PC-3 (cell line): Measurements from ENCODE around the gene BORCS5. TPM values are rescaled to one million over a fixed set of nuclear protein-coding genes. Genes with fewer than 3 reads are reported as not detected.
A peak's percentile ranks its signal among the peaks of the same experiment; 100 is the strongest.

Source experiments
- ATAC-seq: fragments of 200-7000 bp; cut with Tn5 transposase; 2 replicates; pipeline ENCODE4 v1.9.1; 2020; ENCODE audit warnings: mild to moderate bottlenecking, moderate library complexity
- BruUV-seq: library from RNA; stranded (reverse); fragments of 400-500 nt; replicated peaks from 2 replicates; lab custom pipeline; 2021; lab: Mats Ljungman, UMichigan
- CTCF ChIA-PET: fragments of 300-600 bp; sonication (Branson Sonifier 250); formaldehyde crosslinking; loops from one replicate; lab custom pipeline; 2022; ENCODE audit warnings: antibody characterized with exemption; lab: Charles Lee
- POLR2A ChIA-PET: fragments of 300-600 bp; sonication (Branson Sonifier 250); formaldehyde crosslinking; loops from one replicate; lab custom pipeline; 2022; ENCODE audit warnings: antibody characterized with exemption; ENCODE audit not compliant: unreplicated experiment; lab: Charles Lee
- DNase-seq: peaks from one replicate; pipeline ENCODE4 v3.0.0-alpha.2; 2015
- H2AFZ ChIP-seq: fragments of 300-600 bp; sonication (generic); 2 replicates; pipeline ENCODE4 v1.6.0; 2016; ENCODE audit warnings: antibody characterized with exemption, low read length
- H3F3A ChIP-seq: fragments of 300-600 bp; sonication (generic); one replicate; pipeline ENCODE4 v1.6.0; 2017; ENCODE audit warnings: antibody characterized with exemption, low read length, control low read depth, mild to moderate bottlenecking; ENCODE audit not compliant: unreplicated experiment
- H3K27ac ChIP-seq: fragments of 300-600 bp; sonication (generic); 2 replicates; pipeline ENCODE4 v1.5.1; 2016; ENCODE audit warnings: mild to moderate bottlenecking, low read length
- H3K27me3 ChIP-seq: fragments of 300-600 bp; sonication (generic); 2 replicates; pipeline ENCODE4 v1.6.1; 2016; ENCODE audit warnings: low read length, mixed read lengths
- H3K36me3 ChIP-seq: fragments of 300-600 bp; sonication (generic); 2 replicates; pipeline ENCODE4 v1.6.1; 2016; ENCODE audit warnings: low read depth, mixed run types, low read length, mixed read lengths
- H3K4me1 ChIP-seq: fragments of 300-600 bp; sonication (generic); 2 replicates; pipeline ENCODE4 v1.5.1; 2016; ENCODE audit warnings: low read length; ENCODE audit not compliant: insufficient read depth
- H3K4me2 ChIP-seq: fragments of 300-600 bp; sonication (generic); 2 replicates; pipeline ENCODE4 v1.6.0; 2016; ENCODE audit warnings: low read length
- H3K4me3 ChIP-seq: fragments of 300-600 bp; sonication (generic); 2 replicates; pipeline ENCODE4 v1.5.1; 2016; ENCODE audit warnings: mild to moderate bottlenecking, low read length, mixed read lengths
- H3K79me2 ChIP-seq: fragments of 300-600 bp; sonication (generic); 2 replicates; pipeline ENCODE4 v1.6.1; 2017; ENCODE audit warnings: low read length, mixed read lengths
- H3K9ac ChIP-seq: fragments of 300-600 bp; sonication (generic); 2 replicates; pipeline ENCODE4 v1.6.0; 2016; ENCODE audit warnings: mild to moderate bottlenecking, low read length
- H3K9me2 ChIP-seq: fragments of 300-600 bp; sonication (generic); replicated peaks from 2 replicates; pipeline ENCODE4 v1.6.1; 2016; ENCODE audit warnings: mixed run types, low read length, mixed read lengths
- H3K9me3 ChIP-seq: fragments of 300-600 bp; sonication (generic); 2 replicates; pipeline ENCODE4 v1.6.1; 2016; ENCODE audit warnings: low read length, mixed read lengths
- H4K20me1 ChIP-seq: fragments of 300-600 bp; sonication (generic); 2 replicates; pipeline ENCODE4 v1.6.1; 2016; ENCODE audit warnings: low read length, mixed read lengths
- EZH2 ChIP-seq: fragments of 300-600 bp; sonication (generic); IDR thresholded peaks from one replicate; pipeline ENCODE4 v1.6.1; 2017; ENCODE audit warnings: antibody characterized with exemption, mild to moderate bottlenecking, low read length; ENCODE audit not compliant: unreplicated experiment
- EZH2phosphoT487 ChIP-seq: fragments of 300-600 bp; sonication (generic); IDR thresholded peaks from 2 replicates; pipeline ENCODE4 v1.6.1; 2018; ENCODE audit warnings: mild to moderate bottlenecking, antibody characterized with exemption, low read length, borderline replicate concordance
- intact Hi-C: fragments of 100-400 bp; cut with micrococcal nuclease; formaldehyde crosslinking; loops from 2 replicates; pipeline ENCODE4 v1.9.0; 2023
- total RNA-seq: library from RNA; depleted of rRNA; stranded (reverse); fragments of >200 nt; gene quantifications from 2 replicates; pipeline ENCODE4 v1.2.3, GENCODE V29; 2014
- TF ChIP-seq, protein P1 (sequence below): fragments of 300-600 bp; sonication (generic); conservative IDR thresholded peaks from 2 replicates; pipeline ENCODE4 v1.5.1; 2017; ENCODE audit warnings: antibody characterized with exemption, low read depth, mild to moderate bottlenecking, low read length

The BORCS5 gene
- total RNA-seq, 1 experiment from 2014 or later: 2.3 TPM

DNA sequence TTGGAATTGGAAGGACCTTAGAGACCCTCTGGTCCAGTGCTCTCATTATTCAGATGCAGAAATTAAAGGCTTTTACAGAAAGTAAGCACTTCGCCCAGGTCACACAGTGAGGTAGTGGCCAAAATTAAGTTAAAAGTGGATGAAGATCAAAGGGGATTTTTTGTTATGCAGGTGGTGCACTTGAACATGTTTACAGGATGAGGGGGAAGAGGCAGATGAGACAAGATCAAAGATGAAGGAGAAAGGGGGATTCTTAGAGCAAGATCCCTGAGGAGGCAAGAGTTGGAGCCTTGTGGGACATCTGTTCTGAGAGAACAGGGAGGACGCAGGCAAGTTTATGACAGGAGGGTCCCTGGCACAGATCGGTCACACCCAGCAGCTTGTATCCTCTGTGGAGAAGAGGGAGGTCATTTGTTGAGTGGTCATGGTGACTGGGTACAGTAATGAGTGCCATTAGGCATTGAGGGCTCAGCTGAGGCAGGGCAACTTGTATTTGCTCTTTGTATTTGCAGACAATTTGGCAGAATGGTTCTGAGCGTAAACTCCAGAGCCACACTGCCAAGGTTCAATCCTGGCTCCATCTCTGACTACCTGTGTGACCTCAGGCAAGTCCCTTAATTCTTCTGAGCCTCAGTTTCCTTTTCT is 84.0 kb downstream of the BORCS5 start:
- H3K36me3 ChIP-seq: peaks cover 16% of the 10 kb centered on the region
- ATAC-seq (no peak), DNase-seq (no peak)
- peaks cover 7% of the 10 kb centered on the region; the same call in 1 of the 2 replicates for H3K9me3 ChIP-seq
- TF ChIP-seq EZH2phosphoT487: no peak
- TF ChIP-seq, protein P1, sequence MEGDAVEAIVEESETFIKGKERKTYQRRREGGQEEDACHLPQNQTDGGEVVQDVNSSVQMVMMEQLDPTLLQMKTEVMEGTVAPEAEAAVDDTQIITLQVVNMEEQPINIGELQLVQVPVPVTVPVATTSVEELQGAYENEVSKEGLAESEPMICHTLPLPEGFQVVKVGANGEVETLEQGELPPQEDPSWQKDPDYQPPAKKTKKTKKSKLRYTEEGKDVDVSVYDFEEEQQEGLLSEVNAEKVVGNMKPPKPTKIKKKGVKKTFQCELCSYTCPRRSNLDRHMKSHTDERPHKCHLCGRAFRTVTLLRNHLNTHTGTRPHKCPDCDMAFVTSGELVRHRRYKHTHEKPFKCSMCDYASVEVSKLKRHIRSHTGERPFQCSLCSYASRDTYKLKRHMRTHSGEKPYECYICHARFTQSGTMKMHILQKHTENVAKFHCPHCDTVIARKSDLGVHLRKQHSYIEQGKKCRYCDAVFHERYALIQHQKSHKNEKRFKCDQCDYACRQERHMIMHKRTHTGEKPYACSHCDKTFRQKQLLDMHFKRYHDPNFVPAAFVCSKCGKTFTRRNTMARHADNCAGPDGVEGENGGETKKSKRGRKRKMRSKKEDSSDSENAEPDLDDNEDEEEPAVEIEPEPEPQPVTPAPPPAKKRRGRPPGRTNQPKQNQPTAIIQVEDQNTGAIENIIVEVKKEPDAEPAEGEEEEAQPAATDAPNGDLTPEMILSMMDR: no peak
- no peak for TF ChIP-seq EZH2
- peaks cover 42% of the 10 kb centered on the region for H3K4me1 ChIP-seq
- no peaks in the 10 kb centered on the region for H3K79me2 ChIP-seq
- H3K4me3 ChIP-seq: no peak overlapping the region
- ChIA-PET POLR2A (no interaction called here), CTCF (no interaction called here)
- BruUV-seq: no TSS peak
- H4K20me1 ChIP-seq: no peaks in the 10 kb centered on the region
- H2AFZ ChIP-seq: no peak overlapping the region
- H3K27ac ChIP-seq: peak overlapping the region; percentile 92; the same call in 1 of the 2 replicates
- no peak overlapping the region for H3K4me2 ChIP-seq
- H3K9ac ChIP-seq: no peak overlapping the region
- H3K9me2 ChIP-seq: no peaks in the 10 kb centered on the region
- no peaks in the 10 kb centered on the region for H3F3A ChIP-seq
- intact Hi-C loops: loop anchor here (10.0 kb wide), 1 partner anchor 124 kb away; the partner anchor contains the start of gene DUSP16
- H3K27me3 ChIP-seq: no peaks in the 10 kb centered on the region

DNA sequence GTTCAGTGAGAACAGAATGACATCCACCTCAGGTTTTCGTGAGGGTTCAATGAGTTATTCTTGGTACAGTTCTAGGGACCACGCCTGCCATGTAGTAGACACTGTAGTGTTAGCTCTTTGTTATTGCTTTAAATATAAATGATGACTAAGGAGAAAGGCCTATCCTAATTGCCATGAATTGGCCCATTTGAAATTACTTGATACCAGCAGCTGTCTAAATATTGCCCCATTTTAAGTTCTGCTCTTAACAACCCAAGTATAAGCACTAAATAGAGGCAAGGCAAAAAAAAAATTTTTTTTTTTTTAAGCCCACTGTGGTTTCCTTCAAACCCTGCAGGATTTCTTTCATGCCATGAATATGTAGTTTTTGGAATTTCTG is 84.5 kb downstream of the BORCS5 start:
- intact Hi-C loops: loop anchor here (10.0 kb wide), 1 partner anchor 123 kb away; the partner anchor contains the start of gene DUSP16
- Histone ChIP-seq H3F3A (no peaks in the 10 kb centered on the region), H3K79me2 (no peaks in the 10 kb centered on the region), H3K4me3 (no peak overlapping the region), H3K27me3 (no peaks in the 10 kb centered on the region), H3K4me2 (no peak overlapping the region), H2AFZ (no peak overlapping the region), H3K4me1 (peaks cover 37% of the 10 kb centered on the region), H3K9me3 (peaks cover 7% of the 10 kb centered on the region; the same call in 1 of the 2 replicates), H3K36me3 (peaks cover 11% of the 10 kb centered on the region), H3K9ac (no peak overlapping the region; the same call in 1 of the 2 replicates), H4K20me1 (no peaks in the 10 kb centered on the region), H3K9me2 (no peaks in the 10 kb centered on the region), H3K27ac (peak overlapping the region; percentile 68)
- ATAC-seq (no peak), DNase-seq (no peak)
- BruUV-seq: no TSS peak
- CTCF ChIA-PET: no interaction called here
- POLR2A ChIA-PET: no interaction called here
- TF ChIP-seq EZH2phosphoT487 (no peak), EZH2 (no peak)
- TF ChIP-seq, protein P1: no peak
